Endothelial cell of umbilical vein (primary cell): Measurements from ENCODE around the gene TCF7L2. TPM values are rescaled to one million over a fixed set of nuclear protein-coding genes. Genes with fewer than 3 reads are reported as not detected.

Experiments
- BruUV-seq: library from RNA; stranded (reverse); fragments of 400-500 nt; replicated peaks from 2 replicates; lab custom pipeline; 2021; lab: Mats Ljungman, UMichigan
- CTCF ChIA-PET: fragments of 300-600, 350-600 bp; sonication (Branson Sonifier 250); formaldehyde crosslinking; loops from one replicate; lab custom pipeline; 2021; ENCODE audit warnings: antibody characterized with exemption, inconsistent platforms; lab: Charles Lee
- POLR2A ChIA-PET: fragments of 300-600, 350-600 bp; sonication (Branson Sonifier 250); formaldehyde crosslinking; loops from one replicate; lab custom pipeline; 2021; ENCODE audit warnings: antibody characterized with exemption, inconsistent platforms; lab: Charles Lee
- DNase-seq: peaks from one replicate; pipeline ENCODE4 v3.0.0-alpha.2; 2011; ENCODE audit warnings: low read depth, low spot score
- FAIRE-seq: peaks from 2 replicates; lab custom pipeline; 2011; peaks lifted over from hg19 to GRCh38; lab: Jason Lieb, UNC
- H2AFZ ChIP-seq: 2 replicates; pipeline ENCODE4 v1.6.0; 2012; ENCODE audit warnings: low read depth, low read length, control low read depth, inconsistent platforms
- H3K27ac ChIP-seq: 2 replicates; pipeline ENCODE4 v1.5.1; 2011; ENCODE audit warnings: low read depth, mild to moderate bottlenecking, control low read depth, low read length, moderate library complexity; ENCODE audit not compliant: insufficient read depth
- H3K27me3 ChIP-seq, 2 experiments: 2 replicates each; pipeline versions ENCODE4 v1.6.0 to v1.6.1; 2011; ENCODE audit warnings: low read length in 2 of 2, mixed read lengths in 1 of 2; ENCODE audit not compliant: control insufficient read depth in 2 of 2, insufficient read depth in 2 of 2
- H3K36me3 ChIP-seq, 2 experiments: 2 replicates in 1 of 2; 3 replicates in 1 of 2; pipeline ENCODE4 v1.5.1; 2011; ENCODE audit warnings: low read length in 2 of 2, mild to moderate bottlenecking in 1 of 2, moderate library complexity in 1 of 2; ENCODE audit not compliant: control insufficient read depth in 2 of 2, insufficient read depth in 2 of 2; ENCODE audit errors: extremely low read depth in 1 of 2
- H3K4me1 ChIP-seq: 3 replicates; pipeline ENCODE4 v1.5.1; 2011; ENCODE audit warnings: mild to moderate bottlenecking, low read length; ENCODE audit not compliant: control insufficient read depth, insufficient read depth; ENCODE audit errors: extremely low read depth
- H3K4me2 ChIP-seq: 2 replicates; pipeline ENCODE4 v1.6.1; 2011; ENCODE audit warnings: low read length, control low read depth, mixed read lengths; ENCODE audit not compliant: insufficient read depth
- H3K4me3 ChIP-seq, 3 experiments: fragments of 200-600 bp in 1 of 3; sonication (generic), shearing (Covaris generic) in 1 of 3; replicated peaks in 1 of 3; 2 replicates each; pipeline ENCODE4 v1.5.1; 2011 to 2016; ENCODE audit warnings: control low read depth in 3 of 3, low read length in 3 of 3, mild to moderate bottlenecking in 2 of 3, inconsistent platforms in 1 of 3, low read depth in 1 of 3, moderate library complexity in 1 of 3; ENCODE audit not compliant: insufficient read depth in 1 of 3
- H3K79me2 ChIP-seq: 2 replicates; pipeline ENCODE4 v1.6.0; 2012; ENCODE audit warnings: low read length, inconsistent platforms; ENCODE audit not compliant: control insufficient read depth, insufficient read depth
- H3K9ac ChIP-seq: replicated peaks from 2 replicates; pipeline ENCODE3; 2011; ENCODE audit warnings: low read length, control low read depth; ENCODE audit not compliant: insufficient read depth; ENCODE audit errors: extremely low read depth
- H3K9me1 ChIP-seq: replicated peaks from 3 replicates; pipeline ENCODE4 v1.6.0; 2011; ENCODE audit warnings: mild to moderate bottlenecking, low read length; ENCODE audit not compliant: control insufficient read depth, insufficient read depth; ENCODE audit errors: extremely low read depth
- H3K9me3 ChIP-seq: replicated peaks from 2 replicates; pipeline ENCODE4 v1.5.1; 2012; ENCODE audit warnings: low read length, inconsistent platforms; ENCODE audit not compliant: control insufficient read depth, insufficient read depth
- H4K20me1 ChIP-seq: replicated peaks from 2 replicates; pipeline ENCODE3; 2011; ENCODE audit warnings: mild to moderate bottlenecking, low read length; ENCODE audit not compliant: control insufficient read depth, insufficient read depth; ENCODE audit errors: extremely low read depth
- CTCF ChIP-seq, 2 donors: IDR thresholded peaks; 1 replicate in 1 of 2; 2 replicates in 1 of 2; pipeline ENCODE4 v1.5.1; 2011; ENCODE audit warnings: low read length in 2 of 2, mild to moderate bottlenecking in 2 of 2, moderate library complexity in 2 of 2, control low read depth in 1 of 2, inconsistent platforms in 1 of 2, low read depth in 1 of 2; ENCODE audit not compliant: insufficient read depth in 1 of 2; ENCODE audit errors: extremely low read depth in 1 of 2
- EZH2 ChIP-seq: IDR thresholded peaks from 2 replicates; pipeline ENCODE4 v1.6.1; 2012; ENCODE audit warnings: borderline replicate concordance, low read depth, mild to moderate bottlenecking, moderate library complexity, low read length, inconsistent platforms; ENCODE audit not compliant: severe bottlenecking
- FOS ChIP-seq: IDR thresholded peaks from 2 replicates; pipeline ENCODE4 v1.6.1; 2011; ENCODE audit warnings: mild to moderate bottlenecking, low read length, moderate library complexity, borderline replicate concordance; ENCODE audit not compliant: insufficient read depth
- GATA2 ChIP-seq: IDR thresholded peaks from 2 replicates; pipeline ENCODE4 v1.7.0; 2011; ENCODE audit warnings: low read depth, mild to moderate bottlenecking, moderate library complexity, mixed read lengths, low read length; ENCODE audit not compliant: insufficient read length, insufficient read depth
- JUN ChIP-seq: IDR thresholded peaks from 2 replicates; pipeline ENCODE4 v1.6.1; 2011; ENCODE audit warnings: borderline replicate concordance, low read depth; ENCODE audit not compliant: insufficient read length, insufficient read depth
- MYC ChIP-seq: IDR thresholded peaks from one replicate; pipeline ENCODE4 v1.6.1; 2011; ENCODE audit warnings: mild to moderate bottlenecking, low read depth, low read length
- POLR2A ChIP-seq: IDR thresholded peaks from 2 replicates; pipeline ENCODE4 v1.6.1; 2012; ENCODE audit warnings: low read depth, mild to moderate bottlenecking, control low read depth, low read length
- POLR2AphosphoS5 ChIP-seq: IDR thresholded peaks from 2 replicates; pipeline ENCODE4 v1.6.1; 2012; ENCODE audit warnings: low read depth, mild to moderate bottlenecking, control low read depth, low read length, moderate library complexity; ENCODE audit not compliant: insufficient read depth
- dilution Hi-C: fragments of 300-500 bp; cut with MboI; formaldehyde crosslinking; loops from one replicate; pipeline ENCODE4 v1.15.0; 2019; ENCODE audit warnings: low sequenced_read_pairs; ENCODE audit not compliant: extremely low pct_ligation_motif_present
- intact Hi-C: fragments of 100-400 bp; cut with micrococcal nuclease; formaldehyde crosslinking; loops from one replicate; pipeline ENCODE4 v1.10.0; 2022
- polyA plus RNA-seq, 4 experiments: library from polyadenylated mRNA; depleted of rRNA in 3 of 4; stranded (reverse) in 3 of 4; unstranded in 1 of 4; fragments of >200 nt; gene quantifications; 2 replicates each; pipeline versions ENCODE4 v1.2.1 to v1.2.3, GENCODE V29; 2011 to 2012; ENCODE audit warnings: missing spikeins in 1 of 4
- total RNA-seq: library from RNA; stranded (reverse); gene quantifications from 2 replicates; pipeline ENCODE4 v1.2.3, GENCODE V29; 2021
- TF ChIP-seq, protein P1 (sequence below): IDR thresholded peaks from 2 replicates; pipeline ENCODE4 v1.6.1; 2011; ENCODE audit not compliant: insufficient read depth, insufficient read length

The TCF7L2 gene
- total and polyA plus RNA-seq, 2 donors (not counting 3 experiments of a cell fraction or from before 2014, with no cell fraction given), result 9.9 to 21.8 TPM

DNA sequence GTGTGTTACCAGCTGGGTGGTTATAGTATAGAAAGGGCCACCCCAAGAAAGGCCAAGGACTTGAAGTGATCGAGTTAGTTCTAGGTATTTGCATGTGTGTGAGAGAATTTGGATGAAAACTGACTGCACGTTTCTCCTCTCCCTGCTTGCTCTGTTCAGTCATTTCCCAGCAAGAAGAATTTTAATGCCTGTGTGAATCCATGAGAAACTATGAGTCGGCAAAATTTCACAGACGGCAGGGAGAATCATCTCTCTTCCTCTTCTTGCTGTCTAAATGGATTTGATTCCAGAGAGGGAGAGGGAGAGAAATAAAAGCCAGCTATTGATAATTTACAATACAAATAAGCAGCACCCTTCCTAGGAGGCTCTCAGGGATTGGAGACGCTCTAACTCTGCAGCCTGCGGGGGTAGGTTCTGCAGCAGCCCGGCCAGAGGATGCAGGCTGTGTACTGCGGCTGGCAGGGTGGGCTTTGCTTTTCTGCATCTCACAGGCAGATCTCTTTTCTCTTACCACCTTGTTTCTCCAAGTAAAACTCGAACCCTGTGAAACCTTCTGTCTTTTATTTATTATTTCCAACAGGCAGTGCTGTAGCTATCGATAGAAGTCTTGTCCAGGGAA lies 183.6 kb downstream of the TCF7L2 start:
- Histone ChIP-seq H3K9ac (no peak overlapping the region), H3K79me2 (no peaks in the 10 kb centered on the region), H3K9me3 (no peaks in the 10 kb centered on the region), H3K4me1 (no peaks in the 10 kb centered on the region), H3K4me2 (no peak overlapping the region), H4K20me1 (no peaks in the 10 kb centered on the region), H3K27me3 (no peaks in the 10 kb centered on the region), H3K27ac (no peak overlapping the region), H3K9me1 (no peaks in the 10 kb centered on the region), H3K36me3 (no peaks in the 10 kb centered on the region), H3K4me3 (no peak overlapping the region), H2AFZ (no peak overlapping the region)
- ChIA-PET CTCF (interaction anchor here (3.1 kb wide), 1 partner anchor 251 kb away, joined by 10 read pairs; no protein-coding TSS in a partner anchor), POLR2A (no interaction called here)
- dilution Hi-C loops (no loop called here), intact Hi-C loops (no loop called here)
- TF ChIP-seq GATA2 (no peak), POLR2A (no peak), EZH2 (no peak), CTCF (IDR thresholded peaks at IDR 0.05; ENCODE audit: extremely low read depth in 1 of 2, insufficient read depth in 1 of 2, low read depth in 1 of 2, low read length in 2 of 2) (no peak), FOS (no peak), MYC (no peak), JUN (no peak), POLR2AphosphoS5 (no peak)
- TF ChIP-seq, protein P1, sequence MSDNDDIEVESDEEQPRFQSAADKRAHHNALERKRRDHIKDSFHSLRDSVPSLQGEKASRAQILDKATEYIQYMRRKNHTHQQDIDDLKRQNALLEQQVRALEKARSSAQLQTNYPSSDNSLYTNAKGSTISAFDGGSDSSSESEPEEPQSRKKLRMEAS, result no peak
- no TSS peak for BruUV-seq
- DNase-seq (no peak), FAIRE-seq (no peak)
